ENCODE results near the gene SNRPN.

- TF ChIP-seq CTCF (IDR thresholded peaks at IDR 0.05; ENCODE audit: low read length) (no peak), EZH2phosphoT487 (IDR thresholded peaks at IDR 0.05; ENCODE audit: low read length) (no peak), EZH2 (optimal IDR thresholded peaks at IDR 0.05; ENCODE audit: low read depth, low read length) (no peak)
Observed at GRCh38 chr15:24933716-24934115, 21.1 kb upstream of the SNRPN start.

Measured in MM.1S (cell line).